HL-60 (cell line): ENCODE data around the gene APOD.

Experiments
- DNase-seq, 2 experiments: peaks; one replicate each; pipeline ENCODE4 v3.0.0-alpha.2; 2010 to 2020; ENCODE audit warnings: low read depth in 1 of 2, low spot score in 1 of 2
- H3K27ac ChIP-seq: fragments of 250-450 bp; sonication (Bioruptor Pico); replicated peaks from 2 replicates; pipeline ENCODE4 v1.5.1; 2020; ENCODE audit warnings: mild to moderate bottlenecking, moderate library complexity
- H3K27me3 ChIP-seq: fragments of 250-450 bp; sonication (Bioruptor Pico); 2 replicates; pipeline ENCODE4 v1.5.1; 2021; ENCODE audit warnings: mild to moderate bottlenecking, moderate library complexity; ENCODE audit not compliant: insufficient read depth, poor library complexity, severe bottlenecking
- H3K4me3 ChIP-seq: replicated peaks from 2 replicates; pipeline ENCODE4 v1.5.1; 2011; ENCODE audit warnings: mild to moderate bottlenecking, control low read depth, low read length; ENCODE audit not compliant: insufficient read depth
- CTCF ChIP-seq: IDR thresholded peaks from one replicate; pipeline ENCODE4 v1.5.1; 2011; ENCODE audit warnings: low read length, control low read depth, inconsistent platforms; ENCODE audit not compliant: insufficient read depth
- GABPA ChIP-seq: IDR thresholded peaks from 2 replicates; pipeline ENCODE4 v1.6.1; 2012; ENCODE audit warnings: low read depth
- POLR2AphosphoS5 ChIP-seq: IDR thresholded peaks from 2 replicates; pipeline ENCODE4 v1.6.1; 2012; ENCODE audit warnings: low read depth
- REST ChIP-seq: IDR thresholded peaks from 2 replicates; pipeline ENCODE4 v1.6.1; 2012; ENCODE audit warnings: low read depth; ENCODE audit not compliant: insufficient replicate concordance
- SPI1 ChIP-seq: IDR thresholded peaks from 2 replicates; pipeline ENCODE4 v1.6.1; 2012; ENCODE audit warnings: low read depth, mild to moderate bottlenecking, borderline replicate concordance

APOD gene

GRCh38 chr3:195531683-195532082 lies 52.1 kb downstream of the APOD start:
- TF ChIP-seq POLR2AphosphoS5: no peak
- no peak for TF ChIP-seq SPI1

GRCh38 chr3:195526492-195526891 lies 57.2 kb downstream of the APOD start:
- TF ChIP-seq GABPA (no peak), SPI1 (no peak), POLR2AphosphoS5 (no peak), REST (no peak), CTCF (no peak)
- Histone ChIP-seq H3K4me3 (no peak overlapping the region), H3K27me3 (no peaks in the 10 kb centered on the region), H3K27ac (no peak overlapping the region)
- DNase-seq: no peak

More at GRCh38 chr3:195531683-195532082, 52.1 kb downstream of the APOD start:
- DNase-seq: no peak
- Histone ChIP-seq H3K27ac (no peak overlapping the region), H3K27me3 (no peaks in the 10 kb centered on the region), H3K4me3 (no peak overlapping the region)

GRCh38 chr3:195524171-195524896 lies 59.4 kb downstream of the APOD start:
- H3K27me3 ChIP-seq: no peaks in the 10 kb centered on the region
- DNase-seq: no peak
- H3K4me3 ChIP-seq: no peak overlapping the region
- no peak overlapping the region for H3K27ac ChIP-seq
- TF ChIP-seq POLR2AphosphoS5 (no peak), REST (no peak), SPI1 (no peak), CTCF (no peak), GABPA (no peak)

GRCh38 chr3:195522254-195523023 lies 61.3 kb downstream of the APOD start:
- TF ChIP-seq SPI1 (peak; percentile 41; the same call in 1 of the 2 replicates), POLR2AphosphoS5 (no peak), REST (no peak), CTCF (peak; percentile 19), GABPA (no peak)
- DNase-seq: no peak
- H3K27me3 ChIP-seq: no peaks in the 10 kb centered on the region
- H3K4me3 ChIP-seq: no peak overlapping the region
- no peak overlapping the region for H3K27ac ChIP-seq
